Measurements from ENCODE around the gene GKN2.

DNA sequence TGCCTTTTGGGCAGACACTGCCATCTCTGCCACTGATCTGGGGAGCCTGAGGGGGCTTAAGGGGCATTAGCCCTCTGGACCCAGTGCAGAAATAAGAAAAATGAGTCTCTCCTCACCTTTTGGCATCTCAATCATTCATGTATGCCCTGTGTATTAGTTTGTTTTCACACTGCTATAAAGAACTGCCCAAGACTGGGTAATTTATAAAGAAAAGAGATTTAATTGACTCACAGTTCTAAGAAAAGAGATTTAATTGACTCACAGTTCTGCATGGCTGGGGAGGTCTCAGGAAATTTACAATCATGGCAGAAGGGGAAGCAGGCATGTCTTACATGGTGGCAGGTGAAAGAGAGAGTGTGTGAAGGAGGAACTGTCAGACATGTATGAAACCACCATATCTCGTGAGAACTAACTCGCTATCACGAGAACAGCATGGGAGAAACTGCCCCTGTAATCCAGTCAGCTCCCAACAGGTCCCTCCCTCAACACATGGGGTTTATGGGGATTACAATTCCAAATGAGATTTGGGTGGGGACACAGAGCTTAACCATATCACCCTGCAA, 21.5 kb downstream of the GKN2 start:
- TF ChIP-seq FOSL1 (IDR thresholded peaks at IDR 0.05; ENCODE audit: low read depth): no peak
- TF ChIP-seq POLR2A (IDR thresholded peaks at IDR 0.05; ENCODE audit: borderline replicate concordance, extremely low read depth, insufficient read depth, insufficient read length): no peak
- TF ChIP-seq POLR2AphosphoS5 (IDR thresholded peaks at IDR 0.05; ENCODE audit: low read depth, low read length): no peak
- no peak for TF ChIP-seq EZH2 (IDR thresholded peaks at IDR 0.05)
- TF ChIP-seq, protein P1, sequence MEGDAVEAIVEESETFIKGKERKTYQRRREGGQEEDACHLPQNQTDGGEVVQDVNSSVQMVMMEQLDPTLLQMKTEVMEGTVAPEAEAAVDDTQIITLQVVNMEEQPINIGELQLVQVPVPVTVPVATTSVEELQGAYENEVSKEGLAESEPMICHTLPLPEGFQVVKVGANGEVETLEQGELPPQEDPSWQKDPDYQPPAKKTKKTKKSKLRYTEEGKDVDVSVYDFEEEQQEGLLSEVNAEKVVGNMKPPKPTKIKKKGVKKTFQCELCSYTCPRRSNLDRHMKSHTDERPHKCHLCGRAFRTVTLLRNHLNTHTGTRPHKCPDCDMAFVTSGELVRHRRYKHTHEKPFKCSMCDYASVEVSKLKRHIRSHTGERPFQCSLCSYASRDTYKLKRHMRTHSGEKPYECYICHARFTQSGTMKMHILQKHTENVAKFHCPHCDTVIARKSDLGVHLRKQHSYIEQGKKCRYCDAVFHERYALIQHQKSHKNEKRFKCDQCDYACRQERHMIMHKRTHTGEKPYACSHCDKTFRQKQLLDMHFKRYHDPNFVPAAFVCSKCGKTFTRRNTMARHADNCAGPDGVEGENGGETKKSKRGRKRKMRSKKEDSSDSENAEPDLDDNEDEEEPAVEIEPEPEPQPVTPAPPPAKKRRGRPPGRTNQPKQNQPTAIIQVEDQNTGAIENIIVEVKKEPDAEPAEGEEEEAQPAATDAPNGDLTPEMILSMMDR (IDR thresholded peaks at IDR 0.05 in 2 of 3, conservative IDR thresholded peaks at IDR 0.05 in 1 of 3; ENCODE audit: borderline replicate concordance in 1 of 3, insufficient read depth in 1 of 3, low read depth in 2 of 3, low read length in 2 of 3): no peak
- no peak for TF ChIP-seq SP1 (IDR thresholded peaks at IDR 0.05; ENCODE audit: low read depth)
- no peak for TF ChIP-seq SRF (IDR thresholded peaks at IDR 0.05; ENCODE audit: low read depth)
- no peak for TF ChIP-seq YY1 (IDR thresholded peaks at IDR 0.05; ENCODE audit: extremely low read depth, insufficient replicate concordance, low read depth, low read length)
- no peak for TF ChIP-seq RAD21 (IDR thresholded peaks at IDR 0.05; ENCODE audit: low read depth)
- no peak for TF ChIP-seq JUND (IDR thresholded peaks at IDR 0.05)
- no peak for TF ChIP-seq EGR1 (IDR thresholded peaks at IDR 0.05; ENCODE audit: low read depth)
- TF ChIP-seq ATF3 (IDR thresholded peaks at IDR 0.05): no peak
- no peak for TF ChIP-seq CEBPB (IDR thresholded peaks at IDR 0.05; ENCODE audit: low read depth)
